ENCODE results near the gene CLDN8.

- TF ChIP-seq CTCF (IDR thresholded peaks at IDR 0.05), result peak; percentile 21
- TF ChIP-seq POLR2AphosphoS5 (IDR thresholded peaks at IDR 0.05; ENCODE audit: low read depth, low read length), result no peak
- no peak for TF ChIP-seq TCF7L2 (IDR thresholded peaks at IDR 0.05; ENCODE audit: low read depth, low read length)
- no peak for TF ChIP-seq REST (IDR thresholded peaks at IDR 0.05; ENCODE audit: insufficient read depth in 1 of 2, low read depth in 2 of 2, low read length in 1 of 2)
Observed at GRCh38 chr21:30257773-30258172, 41.9 kb upstream of the CLDN8 start.

All from Panc1 (cell line).